Upper lobe of right lung (tissue), 1 donor: ENCODE measurements around the gene AIG1. TPM values are rescaled to one million over a fixed set of nuclear protein-coding genes. Genes with fewer than 3 reads are reported as not detected.

ENCODE experiments used
- ATAC-seq: fragments of 200-7000 bp; cut with Tn5 transposase; one replicate; pipeline ENCODE4 v1.9.1; 2020; ENCODE audit warnings: mild to moderate bottlenecking, moderate library complexity
- DNase-seq: peaks from one replicate; pipeline ENCODE4 v3.0.0-alpha.2; 2020
- H3K27ac ChIP-seq: fragments of 200-600 bp; one replicate; pipeline ENCODE4 v1.8.0; 2022
- H3K27me3 ChIP-seq: fragments of 200-600 bp; one replicate; pipeline ENCODE4 v1.8.0; 2022; ENCODE audit warnings: mild to moderate bottlenecking
- H3K36me3 ChIP-seq: fragments of 200-600 bp; one replicate; pipeline ENCODE4 v1.8.0; 2022
- H3K4me1 ChIP-seq: fragments of 200-600 bp; one replicate; pipeline ENCODE4 v1.8.0; 2022
- H3K4me3 ChIP-seq: fragments of 200-600 bp; one replicate; pipeline ENCODE4 v1.8.0; 2022; ENCODE audit warnings: mild to moderate bottlenecking
- H3K9me3 ChIP-seq: fragments of 200-600 bp; one replicate; pipeline ENCODE4 v1.8.0; 2022
- CTCF ChIP-seq: fragments of 200-600 bp; IDR thresholded peaks from one replicate; pipeline ENCODE4 v1.8.0; 2022; ENCODE audit warnings: antibody characterized with exemption
- intact Hi-C: fragments of 100-400 bp; cut with DNase I; formaldehyde crosslinking; loops from one replicate; pipeline ENCODE4 v1.11.0; 2022
- total RNA-seq: library from RNA; stranded (reverse); fragmentation: NEBNext Ultra II Directional; extraction: Animal tissue kit (Norgen Biotek cat#: 25700); gene quantifications from one replicate; pipeline ENCODE4 v1.2.1, GENCODE V29; 2021
- donor health status: DM: no; HTN: yes; CAD: no; lungs with severe emphysema.

AIG1 gene
- total RNA-seq, 1 donor from 2014 or later: 26.8 TPM

GRCh38 chr6:143112084-143112768 lies 51.5 kb downstream of the AIG1 start:
- Histone ChIP-seq H3K4me1 (no peaks in the 10 kb centered on the region), H3K27ac (no peak overlapping the region), H3K9me3 (no peaks in the 10 kb centered on the region), H3K27me3 (no peaks in the 10 kb centered on the region), H3K36me3 (no peaks in the 10 kb centered on the region), H3K4me3 (no peak overlapping the region)
- TF ChIP-seq CTCF: no peak
- no peak for ATAC-seq
- no peak for DNase-seq
- intact Hi-C loops: no loop called here

- H3K9me3 ChIP-seq: no peaks in the 10 kb centered on the region
These were observed 52.1 kb downstream of the AIG1 start for GRCh38 chr6:143112837-143113236.

GRCh38 chr6:143115728-143116127 lies 55.0 kb downstream of the AIG1 start:
- Histone ChIP-seq H3K4me3 (no peak overlapping the region), H3K36me3 (no peaks in the 10 kb centered on the region), H3K27ac (no peak overlapping the region), H3K27me3 (no peaks in the 10 kb centered on the region), H3K9me3 (no peaks in the 10 kb centered on the region), H3K4me1 (no peaks in the 10 kb centered on the region)
- intact Hi-C loops: no loop called here
- TF ChIP-seq CTCF: no peak
- ATAC-seq (no peak), DNase-seq (no peak)

More at GRCh38 chr6:143112837-143113236, 52.1 kb downstream of the AIG1 start:
- Histone ChIP-seq H3K36me3 (no peaks in the 10 kb centered on the region), H3K4me1 (no peaks in the 10 kb centered on the region), H3K27me3 (no peaks in the 10 kb centered on the region), H3K27ac (no peak overlapping the region), H3K4me3 (no peak overlapping the region)
- DNase-seq (no peak), ATAC-seq (no peak)
- intact Hi-C loops: no loop called here
- no peak for TF ChIP-seq CTCF

GRCh38 chr6:143117108-143117507 lies 56.4 kb downstream of the AIG1 start:
- Histone ChIP-seq H3K27me3 (no peaks in the 10 kb centered on the region), H3K27ac (no peak overlapping the region), H3K4me3 (no peak overlapping the region), H3K9me3 (no peaks in the 10 kb centered on the region), H3K4me1 (no peaks in the 10 kb centered on the region), H3K36me3 (no peaks in the 10 kb centered on the region)
- TF ChIP-seq CTCF: no peak
- ATAC-seq: no peak
- no peak for DNase-seq
- intact Hi-C loops: no loop called here

GRCh38 chr6:143119260-143119659 lies 58.6 kb downstream of the AIG1 start:
- no peak overlapping the region for H3K4me3 ChIP-seq
- no peaks in the 10 kb centered on the region for H3K4me1 ChIP-seq
- no peaks in the 10 kb centered on the region for H3K27me3 ChIP-seq
- H3K36me3 ChIP-seq: no peaks in the 10 kb centered on the region
- ATAC-seq (no peak), DNase-seq (no peak)
- no peaks in the 10 kb centered on the region for H3K9me3 ChIP-seq
- TF ChIP-seq CTCF: no peak
- H3K27ac ChIP-seq: no peak overlapping the region
- intact Hi-C loops: no loop called here

- H3K4me3 ChIP-seq: no peak overlapping the region
- H3K27me3 ChIP-seq: no peaks in the 10 kb centered on the region
- no peaks in the 10 kb centered on the region for H3K36me3 ChIP-seq
- no peaks in the 10 kb centered on the region for H3K4me1 ChIP-seq
- no peak for TF ChIP-seq CTCF
- ATAC-seq (no peak), DNase-seq (no peak)
- intact Hi-C loops: no loop called here
- no peaks in the 10 kb centered on the region for H3K9me3 ChIP-seq
- no peak overlapping the region for H3K27ac ChIP-seq
These were observed 62.4 kb downstream of the AIG1 start for GRCh38 chr6:143123081-143123480.
